H1 (cell line): ENCODE measurements around the gene DDX41. TPM values are rescaled to one million over a fixed set of nuclear protein-coding genes. Genes with fewer than 3 reads are reported as not detected.

Experiments used
- SP4 ChIP-seq: IDR thresholded peaks from 2 replicates; pipeline ENCODE4 v1.6.1; 2012; ENCODE audit warnings: low read length, inconsistent platforms
- polyA plus RNA-seq, 7 experiments: library from polyadenylated mRNA; depleted of rRNA in 3 of 7; stranded (reverse) in 5 of 7; unstranded in 2 of 7; fragments of >200 nt in 5 of 7; fragments of 200-250 nt in 2 of 7; gene quantifications; 1 replicate in 5 of 7; 2 replicates in 1 of 7; 4 replicates in 1 of 7; pipeline versions ENCODE4 v1.2.1 to v1.2.3, GENCODE V29; 2011 to 2013; ENCODE audit warnings: missing spikeins in 2 of 7, mixed read lengths in 2 of 7
- total RNA-seq: library from RNA; stranded (reverse); fragmentation: NEBNext Ultra II Directional; extraction: Animal tissue kit (Norgen Biotek cat#: 25700); gene quantifications from 2 replicates; pipeline ENCODE4 v1.2.1, GENCODE V29; 2021
- TF ChIP-seq, protein P1 (sequence below): IDR thresholded peaks from 2 replicates; pipeline ENCODE4 v1.6.1; 2011; ENCODE audit warnings: low read length, improper control_type of control experiment

DDX41 gene
- total and polyA plus RNA-seq, 2 of the 8 experiments (the other 6 are each of a cell fraction or from before 2014, with no cell fraction given): 102 to 135 TPM

DNA sequence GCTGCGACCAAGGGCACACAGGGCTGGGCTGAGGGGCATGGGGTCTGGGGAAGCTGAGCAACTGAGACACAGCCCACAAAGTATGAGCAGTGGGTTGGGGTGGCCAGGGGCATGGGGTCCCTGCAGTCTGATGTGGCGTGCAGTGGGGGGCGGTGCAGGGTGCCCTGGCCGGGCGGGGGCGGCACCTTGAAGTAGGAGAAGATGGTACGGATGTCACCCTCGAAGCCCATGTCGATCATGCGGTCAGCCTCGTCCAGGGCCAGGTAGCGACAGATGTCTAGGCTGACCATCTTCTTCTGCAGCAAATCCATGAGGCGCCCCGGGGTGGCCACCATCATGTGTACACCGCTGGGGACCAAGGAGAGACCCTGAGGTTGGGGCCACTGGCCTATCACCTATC is 3.3 kb downstream of the DDX41 start (continued):
- no peak for TF ChIP-seq SP4
- TF ChIP-seq, protein P1, sequence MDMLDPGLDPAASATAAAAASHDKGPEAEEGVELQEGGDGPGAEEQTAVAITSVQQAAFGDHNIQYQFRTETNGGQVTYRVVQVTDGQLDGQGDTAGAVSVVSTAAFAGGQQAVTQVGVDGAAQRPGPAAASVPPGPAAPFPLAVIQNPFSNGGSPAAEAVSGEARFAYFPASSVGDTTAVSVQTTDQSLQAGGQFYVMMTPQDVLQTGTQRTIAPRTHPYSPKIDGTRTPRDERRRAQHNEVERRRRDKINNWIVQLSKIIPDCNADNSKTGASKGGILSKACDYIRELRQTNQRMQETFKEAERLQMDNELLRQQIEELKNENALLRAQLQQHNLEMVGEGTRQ: no peak
